Measurements from ENCODE around the gene UBL4A.
"Not testable (repeated sequence)": the region's sequence is repeated elsewhere in the genome, so short reads cannot be mapped to it uniquely, and the experiment has no call there.

Gene UBL4A

DNA sequence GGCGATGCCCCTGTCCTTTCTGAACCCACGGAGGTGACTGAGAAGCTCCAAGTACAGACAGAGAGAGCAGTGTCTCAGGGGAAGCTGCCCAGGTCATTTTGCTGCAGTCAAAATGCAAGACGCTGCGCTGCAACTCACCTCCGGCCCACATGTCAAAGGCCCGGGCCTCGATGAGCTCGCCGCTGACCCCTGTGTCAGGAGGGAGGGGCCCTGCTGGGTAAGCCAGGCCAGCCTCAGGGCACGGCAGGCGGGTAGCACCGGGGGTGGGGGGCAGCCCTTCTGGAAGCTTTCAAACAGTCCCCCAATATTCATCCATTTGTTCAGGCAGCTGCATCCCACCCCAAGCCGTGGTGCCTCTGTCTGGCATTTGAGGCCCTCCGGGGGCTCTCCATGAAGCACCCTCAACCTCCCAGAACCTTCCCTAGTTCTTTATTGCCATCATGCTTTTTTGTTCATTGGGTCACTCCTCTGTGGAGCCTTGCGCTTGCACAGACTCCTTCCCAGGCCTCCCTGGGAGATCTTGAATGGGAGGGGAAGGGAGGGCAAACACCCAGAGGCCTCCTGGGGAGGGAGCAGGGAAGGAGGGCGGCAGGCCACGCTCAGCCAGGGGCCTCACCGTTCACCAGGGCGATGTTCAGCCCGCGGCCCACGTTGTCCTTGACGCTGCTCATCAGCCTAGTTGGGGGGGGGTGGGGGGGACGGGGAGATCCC, 21.4 kb upstream of the UBL4A start:
- no peak for DNase-seq

DNA sequence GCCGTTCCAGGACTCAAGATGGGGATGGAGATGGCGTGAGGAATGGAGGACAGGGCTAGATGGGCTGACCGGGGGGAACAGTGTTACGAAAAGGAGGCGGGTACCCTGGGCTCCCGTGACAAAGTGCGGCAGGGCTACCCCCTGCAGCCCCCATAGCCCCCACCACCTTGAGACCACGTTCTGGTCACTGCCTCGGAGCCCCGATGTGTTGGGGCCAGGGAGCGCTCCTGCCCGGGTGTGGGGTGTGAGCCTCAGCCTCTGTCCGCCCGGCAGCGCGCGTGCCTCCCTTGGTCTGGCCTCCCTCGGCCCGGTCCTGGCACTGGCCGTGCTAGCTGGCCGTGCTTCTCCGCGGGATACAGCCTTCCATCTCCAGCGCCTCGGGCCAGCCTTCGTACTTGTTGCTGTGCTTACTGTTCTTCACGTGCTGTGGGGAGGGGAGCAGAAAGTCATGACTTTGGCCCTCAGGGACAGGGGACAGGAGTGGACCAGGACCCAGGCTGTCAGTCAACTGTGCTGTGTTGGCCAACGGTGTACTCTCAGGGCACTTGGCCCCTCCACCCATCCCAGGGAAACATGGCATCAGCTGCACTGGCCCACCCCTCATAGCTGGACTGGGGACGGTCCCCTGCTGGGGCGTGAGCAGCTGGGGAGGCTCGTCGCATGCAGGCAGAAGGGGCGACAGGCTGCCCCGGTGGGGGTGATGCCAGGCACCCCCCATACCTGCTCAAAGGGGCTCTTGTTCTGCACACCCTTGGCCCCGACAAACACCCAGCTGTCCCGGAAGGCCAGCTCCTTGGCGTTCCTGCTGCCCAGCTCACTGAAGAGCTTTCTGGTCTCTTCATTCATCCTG, 20.3 kb upstream of the UBL4A start:
- DNase-seq, result no peak

DNA sequence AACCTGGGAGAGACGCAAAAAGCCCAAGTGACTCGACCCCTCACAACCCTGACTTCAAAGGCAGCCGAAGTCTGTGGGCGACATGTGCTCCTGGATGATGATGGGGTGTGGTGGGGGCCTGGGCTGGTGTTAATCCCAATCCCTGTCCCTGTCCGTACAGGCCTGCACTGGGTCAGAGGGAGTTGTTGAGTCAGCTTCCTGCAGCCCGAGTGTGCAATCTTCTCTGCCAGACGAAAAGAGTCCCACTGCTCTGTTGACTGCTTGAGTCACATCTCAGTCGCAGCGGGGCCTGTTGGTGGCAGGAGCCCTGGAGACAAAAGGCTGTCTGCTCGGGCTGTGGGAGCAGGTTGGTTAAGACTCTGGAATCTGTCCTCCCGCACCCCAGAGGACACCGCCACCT, 19.3 kb upstream of the UBL4A start:
- peak; percentile 54 for DNase-seq

DNA sequence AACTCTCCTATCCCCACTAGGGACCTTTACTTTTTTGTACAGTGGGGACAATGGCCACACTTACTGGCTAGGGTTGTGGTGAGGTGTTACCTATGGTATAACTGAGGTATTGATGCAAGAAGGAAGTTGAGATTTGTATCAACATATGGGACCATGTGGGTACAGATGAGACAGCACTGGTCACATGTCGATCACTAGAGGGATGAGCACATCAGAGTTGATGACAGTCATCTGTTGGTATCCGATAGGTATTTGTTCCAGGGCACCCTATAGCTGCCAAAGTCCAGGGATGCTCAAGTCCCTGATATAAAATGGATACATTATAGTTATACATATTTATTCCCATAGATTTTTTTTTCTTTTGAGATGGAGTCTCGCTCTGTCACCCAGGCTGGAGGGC, 16.6 kb upstream of the UBL4A start:
- DNase-seq, result no peak

DNA sequence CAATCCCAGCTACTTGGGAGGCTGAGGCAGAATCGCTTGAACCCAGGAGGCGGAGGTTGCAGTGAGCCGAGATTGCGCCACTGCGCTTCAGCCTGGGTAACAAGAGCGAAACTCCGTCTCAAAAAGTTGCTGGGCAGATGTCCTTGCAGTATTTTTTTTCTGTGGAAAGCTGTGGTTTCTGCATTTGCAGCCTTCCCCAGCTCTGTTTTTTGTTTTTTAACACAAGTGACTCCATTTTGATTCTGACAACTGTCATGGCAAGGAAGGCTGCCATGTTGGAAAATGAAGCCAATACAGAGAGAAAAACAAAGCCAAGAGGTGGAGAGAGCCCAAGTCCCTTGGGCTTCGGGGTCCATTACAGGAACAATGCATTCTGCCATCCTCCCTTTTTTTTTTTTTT, 15.7 kb upstream of the UBL4A start:
- DNase-seq, result no peak

DNA sequence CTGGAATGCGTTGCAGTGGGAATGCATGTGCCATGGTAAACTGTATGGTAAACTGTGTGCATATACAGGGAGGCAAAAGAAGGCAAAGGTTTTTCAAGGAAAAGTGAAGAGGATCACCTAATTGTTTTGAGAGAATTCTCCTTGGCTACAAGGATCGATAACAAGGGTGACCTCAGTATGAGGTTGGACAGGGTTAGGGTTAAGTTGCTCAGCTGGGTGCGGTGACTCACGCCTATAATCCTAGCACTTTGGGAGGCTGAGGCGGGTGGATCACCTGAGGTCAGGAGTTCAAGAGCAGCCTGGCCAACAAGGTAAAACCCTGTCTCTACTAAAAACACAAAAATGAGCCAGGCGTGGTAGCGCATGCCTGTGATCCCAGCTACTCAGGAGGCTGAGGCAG, 15.0 kb upstream of the UBL4A start:
- DNase-seq, result not testable (repeated sequence)

DNA sequence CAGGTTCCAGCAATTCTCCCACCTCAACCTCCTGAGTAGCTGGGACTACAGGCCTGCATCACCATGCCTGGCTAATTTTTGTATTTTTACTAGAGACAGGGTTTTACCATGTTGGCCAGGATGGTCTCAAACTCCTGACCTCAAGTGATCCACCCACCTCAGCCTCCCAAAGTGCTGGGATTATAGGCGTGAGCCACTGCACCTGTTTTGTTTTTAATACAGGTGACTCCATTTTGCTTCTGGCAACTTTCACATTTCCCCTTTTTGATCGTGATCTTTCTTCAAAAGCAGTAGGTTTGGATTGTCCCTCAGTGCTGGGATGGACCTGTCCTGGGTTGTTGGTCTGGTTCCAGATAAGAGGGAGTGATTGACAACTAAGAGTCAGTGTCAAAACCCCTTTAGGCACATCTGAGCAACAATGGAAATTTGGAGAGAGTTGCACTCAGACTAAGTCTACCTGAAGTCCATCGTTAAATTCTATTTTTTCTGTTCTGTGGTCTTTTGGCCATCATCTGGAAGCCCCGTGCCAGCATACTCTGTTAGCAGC, 10.2 kb upstream of the UBL4A start:
- not testable (repeated sequence) for DNase-seq

DNA sequence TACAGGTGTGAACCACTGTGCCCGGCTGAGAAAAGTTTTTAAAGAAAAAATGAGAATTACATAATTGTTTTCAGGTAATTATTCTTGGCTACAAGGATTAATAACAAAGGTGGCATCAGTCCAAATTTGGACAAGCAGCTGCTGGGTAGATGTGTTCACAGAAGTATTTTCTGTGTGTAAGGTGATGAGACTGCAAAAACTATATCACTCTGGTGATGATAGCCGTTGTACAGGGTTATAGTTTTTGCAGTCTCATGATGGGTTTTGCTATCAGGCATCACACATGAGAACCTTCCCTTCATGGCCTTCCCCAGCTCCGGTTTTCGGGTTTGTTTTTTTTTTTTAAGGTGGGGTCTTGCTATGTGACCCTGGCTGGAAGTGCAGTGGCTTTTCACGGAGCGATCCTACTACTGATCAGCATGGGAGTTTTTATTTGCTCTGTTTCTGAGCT, 9.1 kb upstream of the UBL4A start:
- DNase-seq, result no peak

DNA sequence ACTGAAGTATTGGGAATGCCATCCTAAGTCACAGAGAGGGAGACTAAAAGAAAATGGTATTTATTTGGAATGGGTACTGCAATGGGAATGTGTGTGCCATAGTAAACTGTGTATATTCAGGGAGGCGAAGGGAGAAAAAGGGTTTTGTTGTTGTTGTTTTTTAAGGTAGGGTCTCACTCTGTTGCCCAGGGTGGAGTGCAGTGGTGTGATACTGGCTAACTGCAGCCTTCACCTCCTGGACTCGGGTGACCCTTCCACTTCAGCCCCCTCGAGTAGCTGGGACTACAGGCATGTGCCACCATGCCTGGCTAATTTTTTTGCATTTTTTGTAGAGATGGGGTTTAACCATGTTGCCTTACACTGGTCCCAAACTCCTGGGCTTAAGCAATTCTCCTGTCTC, 8.3 kb upstream of the UBL4A start:
- DNase-seq, result no peak

DNA sequence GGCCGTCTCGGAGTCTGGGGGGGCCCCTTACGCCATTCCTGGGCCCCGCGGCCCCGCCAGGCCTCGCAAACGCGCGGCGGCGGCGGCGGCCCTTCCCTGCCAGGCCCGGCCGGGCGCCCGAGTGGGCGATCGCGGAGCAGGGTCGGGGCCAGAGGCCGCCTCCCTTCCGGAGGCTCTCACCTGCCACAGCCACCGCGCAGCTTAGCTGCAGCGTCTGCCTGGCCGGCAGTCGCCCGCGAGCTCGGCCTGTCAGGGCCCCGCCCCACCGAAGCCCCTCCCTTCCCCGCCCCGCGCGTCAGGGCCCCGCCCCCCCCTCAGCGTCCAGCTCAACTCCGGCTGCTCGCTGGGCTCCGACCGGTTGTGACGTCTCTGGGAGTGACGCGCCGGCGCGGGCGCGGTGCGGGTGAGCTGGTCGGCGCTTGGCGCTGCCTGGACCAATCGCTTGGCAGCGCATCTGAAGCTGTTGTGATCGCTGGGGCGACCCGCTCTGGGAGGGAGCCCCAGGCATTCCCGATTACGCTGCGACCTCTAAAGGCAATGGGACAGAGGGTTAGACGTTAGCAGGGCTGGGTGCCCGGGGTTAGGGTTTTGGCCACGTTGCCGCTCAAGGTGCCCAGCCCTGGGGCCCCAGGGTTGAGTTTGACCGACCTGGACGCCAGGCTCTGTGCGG, 4.1 kb upstream of the UBL4A start, which contains the start of gene SLC10A3:
TSS of gene SLC10A3 (minus strand) at position 216 of the 670 bp plus-strand sequence. CDS start 1,689 bp downstream, outside the sequence.
- peak; percentile 94 for DNase-seq

DNA sequence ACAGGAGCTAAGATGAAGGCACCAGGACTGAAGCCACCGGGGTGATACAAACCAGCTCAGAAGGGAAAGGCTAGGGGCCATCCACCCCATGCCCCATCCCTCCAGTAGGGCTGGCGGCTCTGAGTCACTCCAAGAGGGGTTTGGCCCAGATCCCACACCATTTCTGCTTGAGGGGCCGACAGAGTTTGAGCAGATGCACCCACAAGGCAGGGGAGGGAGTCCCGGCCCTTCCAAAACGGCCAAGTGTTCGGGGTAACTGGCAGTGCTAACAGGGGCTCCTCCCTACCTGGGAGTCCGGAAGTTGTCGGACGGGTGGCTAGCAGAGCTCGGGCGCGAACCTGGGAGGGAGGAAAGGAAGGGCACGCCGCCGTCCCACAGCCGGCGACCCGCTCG, 3.6 kb upstream of the UBL4A start:
- peak; percentile 67 for DNase-seq

DNA sequence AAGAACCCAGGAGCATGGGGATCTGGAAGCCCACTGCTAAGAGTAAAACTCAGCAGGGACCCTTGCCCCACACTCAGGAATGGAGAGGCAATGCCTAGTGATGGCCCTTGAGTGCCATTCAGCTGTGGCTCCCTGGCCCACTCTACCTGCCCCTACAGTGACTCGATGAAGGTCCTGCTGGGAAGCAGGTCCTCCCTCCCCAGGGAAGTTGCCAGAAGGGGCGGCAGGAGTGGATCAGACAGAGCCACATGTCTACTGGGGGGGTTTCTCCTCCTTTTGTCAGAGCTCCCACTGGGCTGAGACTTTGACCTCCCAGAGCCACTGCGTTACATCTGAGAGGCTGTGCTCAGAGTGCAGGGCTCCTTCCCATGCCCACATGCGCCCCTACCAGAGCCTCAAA, 2.8 kb upstream of the UBL4A start:
- DNase-seq, result no peak

DNA sequence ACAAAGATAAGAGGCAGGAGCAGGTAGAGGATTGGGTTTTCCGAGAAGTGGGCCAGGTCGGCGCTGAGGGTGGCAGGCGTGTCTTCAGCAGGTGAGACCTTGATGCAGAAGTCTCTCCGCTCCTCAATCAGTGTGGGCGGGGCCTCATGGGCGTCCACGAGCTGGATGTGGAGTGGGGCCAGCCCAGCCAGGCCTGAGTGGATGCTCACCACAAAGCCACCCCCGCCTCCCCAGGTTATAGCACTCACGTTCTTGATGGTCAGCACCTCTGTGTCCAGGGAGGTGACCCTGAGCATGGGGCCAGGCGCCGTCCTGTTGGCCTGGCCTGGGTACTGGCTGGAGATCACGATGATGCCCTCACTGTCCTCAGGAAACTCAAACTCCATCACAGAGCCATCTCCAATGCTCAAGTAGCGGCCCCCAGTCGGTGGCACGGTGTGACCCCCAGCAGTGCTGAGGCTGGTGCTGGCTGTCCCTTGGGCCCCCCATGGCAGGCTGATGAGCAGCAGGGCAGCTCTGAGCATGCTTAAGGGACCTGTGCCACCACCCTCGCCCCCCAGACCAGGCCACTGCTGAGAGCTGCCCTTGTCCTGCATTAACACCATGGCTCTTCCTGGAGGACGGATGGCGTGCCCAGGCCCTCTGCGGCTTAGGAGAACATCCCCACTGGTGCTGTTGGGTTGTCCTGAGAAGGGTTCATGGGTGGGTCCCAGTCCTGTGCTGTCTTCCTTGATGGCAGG, 2.1 kb upstream of the UBL4A start:
- DNase-seq, result no peak

DNA sequence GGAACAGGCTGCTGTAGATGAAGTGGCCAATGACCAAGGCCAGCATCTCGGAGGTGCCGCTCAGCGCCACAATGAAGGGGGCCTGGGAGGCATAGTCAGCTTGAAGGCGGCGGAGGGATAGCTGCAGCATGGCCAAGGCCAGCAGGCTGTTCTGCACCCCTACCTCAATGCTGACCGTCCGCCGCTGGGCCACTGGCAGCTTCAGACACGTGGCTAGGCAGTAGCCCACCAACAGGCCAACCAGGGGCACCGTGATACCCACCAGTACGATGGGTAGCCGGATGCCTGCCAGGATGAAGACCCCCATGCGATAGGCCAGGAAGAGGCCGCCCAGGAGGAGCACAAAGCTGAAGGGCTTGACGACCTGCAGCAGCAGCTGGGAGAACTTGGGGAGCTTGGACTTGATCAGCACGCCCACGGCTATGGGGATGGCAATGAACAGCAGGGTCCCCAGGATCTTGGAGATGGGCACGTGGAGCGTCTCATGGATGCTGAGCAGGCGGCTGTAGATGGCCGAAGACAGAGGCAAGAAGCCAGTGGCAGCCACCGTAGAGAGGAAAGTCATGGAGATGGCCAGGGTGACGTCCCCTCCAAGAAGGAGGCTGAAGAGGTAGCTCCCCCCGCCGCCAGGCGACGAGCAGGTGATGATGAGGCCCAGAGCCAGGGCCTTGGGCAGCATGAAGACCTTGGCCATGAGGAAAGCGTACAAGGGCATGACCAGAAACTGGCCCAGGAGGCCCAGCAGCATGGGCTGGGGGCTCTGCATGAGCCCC, 1.3 kb upstream of the UBL4A start:
- DNase-seq, result no peak

DNA sequence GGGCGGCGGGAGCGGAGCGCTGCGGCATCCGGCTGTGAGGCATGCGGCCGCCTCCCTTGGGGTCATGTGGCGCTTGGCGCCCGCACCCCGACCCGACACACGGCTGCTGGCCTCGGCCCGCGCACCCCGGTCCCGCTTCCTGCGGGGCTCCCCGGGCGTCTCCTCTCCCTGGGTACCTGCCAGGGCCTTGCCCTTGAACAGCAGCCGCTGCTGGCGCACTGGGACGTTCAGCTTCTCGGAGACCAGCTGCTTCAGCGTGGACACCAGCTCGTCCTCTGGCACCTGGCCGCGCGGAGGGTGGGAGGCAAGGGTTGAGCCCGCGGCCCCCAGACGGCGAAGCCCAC, 391 bp downstream of the UBL4A start:
- DNase-seq, result no peak

DNA sequence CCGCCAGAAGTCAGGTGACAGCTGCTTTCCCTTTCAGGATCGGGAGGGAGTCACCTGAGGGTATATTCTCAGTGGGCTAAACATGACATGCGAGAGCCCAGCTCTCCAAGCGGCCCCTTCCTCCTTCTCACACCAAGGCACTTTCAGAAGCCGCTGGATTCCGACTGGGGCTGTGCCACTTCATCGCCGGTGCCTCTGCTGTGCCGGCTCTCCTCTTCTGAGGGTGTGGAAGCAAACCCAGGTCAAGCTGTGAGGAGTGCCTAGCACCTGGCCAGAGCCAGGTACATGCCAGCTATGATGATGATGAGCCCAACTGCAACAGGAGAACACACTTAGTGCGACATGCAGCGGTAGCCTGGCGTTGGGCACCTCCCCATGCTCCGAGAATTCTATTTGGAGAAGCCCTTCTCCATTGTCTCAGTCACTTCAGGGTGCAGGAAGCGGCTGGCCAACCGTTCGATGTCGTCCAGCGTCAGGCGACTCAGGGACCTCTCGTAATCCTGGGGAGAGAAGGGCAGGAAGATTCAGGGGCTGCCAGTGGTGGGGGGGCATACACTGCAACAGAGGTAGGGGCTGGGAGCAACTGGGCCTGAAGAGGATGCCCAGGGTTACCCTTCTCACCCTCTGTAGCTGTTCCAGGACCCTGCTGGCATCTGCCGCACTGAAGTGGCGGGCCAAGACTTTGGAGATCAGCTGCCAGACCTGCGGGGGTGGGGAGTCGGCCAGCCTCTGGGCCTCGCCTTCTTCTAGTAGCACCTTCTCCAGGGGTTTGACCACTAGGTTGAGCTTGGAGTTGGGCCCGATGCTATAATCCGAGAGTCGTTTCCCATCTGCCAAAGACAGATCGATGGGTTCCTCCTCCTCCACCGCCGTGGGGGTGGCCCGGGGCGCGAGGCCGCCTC, 1.0 kb downstream of the UBL4A start:
- DNase-seq, result no peak

DNA sequence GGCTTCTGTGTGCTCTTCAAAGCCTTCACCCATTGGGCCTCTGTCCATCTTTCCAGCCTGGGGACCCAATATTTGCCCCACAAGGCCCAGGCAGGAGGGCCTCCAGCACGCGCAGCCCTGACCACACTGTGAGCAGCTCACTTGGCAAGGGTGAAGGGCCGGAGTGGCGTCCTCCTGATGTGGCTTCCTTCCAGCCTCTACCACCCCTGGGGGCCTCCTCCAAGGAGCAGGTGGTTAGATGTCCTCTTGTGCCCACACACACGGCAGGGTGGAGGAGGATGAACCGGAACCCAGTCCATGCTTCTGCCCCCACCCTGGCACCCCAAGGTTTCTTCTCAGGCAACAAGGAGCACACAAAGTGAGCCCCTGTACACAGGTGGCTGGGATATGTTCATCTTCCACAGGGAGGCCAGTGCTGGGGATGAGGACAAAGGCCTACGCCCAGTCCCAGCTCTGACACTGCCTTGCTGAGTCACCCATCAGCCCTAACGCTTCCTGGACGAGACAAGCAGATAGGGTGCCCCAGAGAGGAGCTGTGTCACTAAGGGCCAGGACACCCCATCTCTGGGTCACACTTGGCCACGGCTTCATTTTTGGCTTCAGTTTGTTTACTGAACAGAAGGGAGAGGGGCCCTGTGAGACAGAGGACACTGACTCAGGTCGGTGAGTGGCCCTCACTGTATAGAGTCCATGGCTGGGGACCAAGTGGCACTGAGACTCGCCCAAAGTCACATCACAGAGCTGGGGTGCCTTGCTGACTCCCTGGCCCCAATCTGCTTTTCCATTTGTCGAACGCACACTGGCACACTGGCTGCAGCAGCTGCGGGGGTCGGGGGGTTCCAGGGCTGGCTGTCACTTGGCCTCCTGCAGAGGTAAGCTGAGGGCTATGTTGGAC, 1.9 kb downstream of the UBL4A start:
- no peak for DNase-seq

DNA sequence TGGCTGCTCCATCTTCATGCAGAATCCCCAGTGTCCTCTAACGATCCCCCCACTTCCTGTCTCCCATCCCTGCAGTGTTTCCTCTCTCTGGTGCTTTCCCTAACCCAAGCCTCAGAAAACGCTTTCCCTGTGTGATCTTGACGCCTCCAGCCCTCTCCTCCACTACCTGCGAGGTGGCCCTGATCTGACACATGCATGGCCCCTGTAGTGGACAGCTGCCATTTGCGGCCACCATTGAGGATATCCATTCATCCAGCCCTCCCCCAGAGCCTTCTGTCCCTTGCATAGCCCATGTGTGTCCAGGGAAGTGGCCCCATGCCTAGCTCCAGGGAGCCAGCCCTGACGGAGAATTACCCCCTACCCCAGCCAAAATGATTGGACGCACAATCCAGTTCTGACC, 3.1 kb downstream of the UBL4A start:
- DNase-seq, result no peak

DNA sequence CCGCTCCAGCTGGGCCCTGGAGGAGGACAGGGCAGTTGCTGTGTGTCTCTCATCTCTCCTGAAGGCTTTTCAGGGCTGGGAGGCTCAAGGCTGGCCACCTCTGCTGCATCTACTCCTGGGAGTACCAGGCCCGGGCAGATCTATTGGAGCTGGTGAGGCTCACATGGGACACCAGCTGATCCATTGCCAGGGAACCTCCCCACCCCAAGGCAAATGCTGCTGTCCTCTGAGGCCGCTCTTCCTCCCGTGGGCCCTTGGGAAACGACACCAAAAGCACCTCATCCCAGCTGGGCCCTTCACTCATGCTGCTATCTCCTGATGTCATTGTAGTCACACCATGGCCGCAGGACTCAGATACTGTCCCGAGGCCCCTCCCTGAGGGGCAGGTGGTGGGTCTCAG, 3.6 kb downstream of the UBL4A start:
- DNase-seq, result no peak
